Spleen (tissue), 7 donors: ENCODE data around the gene NELL2.

Source experiments
- POLR2A ChIP-seq, 3 donors: fragments of 450-650 bp; IDR thresholded peaks; one replicate each; pipeline ENCODE4 v1.5.1; 2017; ENCODE audit warnings: antibody characterized with exemption in 3 of 3, mild to moderate bottlenecking in 1 of 3
- POLR2AphosphoS5 ChIP-seq, 3 donors: sonication (generic); formaldehyde crosslinking; IDR thresholded peaks; one replicate each; pipeline ENCODE4 v1.5.1; 2017; ENCODE audit warnings: antibody characterized with exemption in 3 of 3
- TF ChIP-seq, protein P1 (sequence below), 11 experiments: fragments of 200-600 bp in 7 of 11; fragments of 450-650 bp in 4 of 11; sonication (generic) in 4 of 11; IDR thresholded peaks in 8 of 11; conservative IDR thresholded peaks in 3 of 11; 1 replicate in 7 of 11; 2 replicates in 4 of 11; pipeline versions ENCODE4 v1.4.0 to v1.8.0; 2016 to 2021; ENCODE audit warnings: antibody characterized with exemption in 11 of 11, inconsistent platforms in 4 of 11, mild to moderate bottlenecking in 1 of 11
- donor health status: DM: no; HTN: no; CAD: no; lungs with moderate emphysema.
- donor health status: DM: no; HTN: no; CAD: no.
- donor health status: DM: no; HTN: no; CAD: no.

DNA sequence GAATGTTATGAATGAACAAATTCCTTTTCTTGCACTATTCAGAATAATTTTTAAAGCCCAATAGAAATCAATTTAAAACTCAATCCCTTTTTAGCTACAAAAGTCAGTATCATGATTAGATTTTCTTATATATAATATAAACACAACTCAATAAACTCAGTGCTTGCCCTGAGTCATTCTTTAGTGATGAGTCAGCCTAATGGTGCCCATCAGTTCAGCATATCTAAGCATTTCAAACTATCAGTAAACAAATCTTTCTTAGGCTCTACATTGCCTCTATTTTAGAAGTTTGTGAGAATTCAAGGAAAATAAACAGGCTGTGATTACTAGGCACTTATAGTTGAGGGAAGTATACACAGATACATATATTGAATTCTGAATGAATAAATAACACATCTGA lies 179.6 kb downstream of the NELL2 start:
- TF ChIP-seq, protein P1, sequence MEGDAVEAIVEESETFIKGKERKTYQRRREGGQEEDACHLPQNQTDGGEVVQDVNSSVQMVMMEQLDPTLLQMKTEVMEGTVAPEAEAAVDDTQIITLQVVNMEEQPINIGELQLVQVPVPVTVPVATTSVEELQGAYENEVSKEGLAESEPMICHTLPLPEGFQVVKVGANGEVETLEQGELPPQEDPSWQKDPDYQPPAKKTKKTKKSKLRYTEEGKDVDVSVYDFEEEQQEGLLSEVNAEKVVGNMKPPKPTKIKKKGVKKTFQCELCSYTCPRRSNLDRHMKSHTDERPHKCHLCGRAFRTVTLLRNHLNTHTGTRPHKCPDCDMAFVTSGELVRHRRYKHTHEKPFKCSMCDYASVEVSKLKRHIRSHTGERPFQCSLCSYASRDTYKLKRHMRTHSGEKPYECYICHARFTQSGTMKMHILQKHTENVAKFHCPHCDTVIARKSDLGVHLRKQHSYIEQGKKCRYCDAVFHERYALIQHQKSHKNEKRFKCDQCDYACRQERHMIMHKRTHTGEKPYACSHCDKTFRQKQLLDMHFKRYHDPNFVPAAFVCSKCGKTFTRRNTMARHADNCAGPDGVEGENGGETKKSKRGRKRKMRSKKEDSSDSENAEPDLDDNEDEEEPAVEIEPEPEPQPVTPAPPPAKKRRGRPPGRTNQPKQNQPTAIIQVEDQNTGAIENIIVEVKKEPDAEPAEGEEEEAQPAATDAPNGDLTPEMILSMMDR (IDR thresholded peaks at IDR 0.05 in 8 of 11, conservative IDR thresholded peaks at IDR 0.05 in 3 of 11) = no peak
- no peak for TF ChIP-seq POLR2A (IDR thresholded peaks at IDR 0.05)
- no peak for TF ChIP-seq POLR2AphosphoS5 (IDR thresholded peaks at IDR 0.05)
